GM23338 (cell line): ENCODE data around the gene KLHL22. TPM values are rescaled to one million over a fixed set of nuclear protein-coding genes. Genes with fewer than 3 reads are reported as not detected.
A peak's percentile ranks its signal among the peaks of the same experiment; 100 is the strongest.

Source experiments
- ATAC-seq: fragments of 200-7000 bp; cut with Tn5 transposase; 3 replicates; pipeline ENCODE4 v1.9.1; 2020
- DNase-seq: peaks from one replicate; pipeline ENCODE4 v3.0.0-alpha.2; 2015; ENCODE audit warnings: low spot score
- H2AFZ ChIP-seq: fragments of 200-600 bp; sonication (generic); 2 replicates; pipeline ENCODE4 v1.8.0; 2016; ENCODE audit warnings: antibody characterized with exemption, mild to moderate bottlenecking, moderate library complexity
- H3F3A ChIP-seq: fragments of 200-600 bp; sonication (generic); replicated peaks from 2 replicates; pipeline ENCODE4 v1.8.0; 2017; ENCODE audit warnings: antibody characterized with exemption, mixed run types, low read depth
- H3K27ac ChIP-seq: fragments of 200-600 bp; sonication (generic); 2 replicates; pipeline ENCODE4 v1.6.1; 2016; ENCODE audit warnings: low read depth
- H3K27me3 ChIP-seq: fragments of 200-600 bp; sonication (generic); 2 replicates; pipeline ENCODE4 v1.8.0; 2016; ENCODE audit warnings: mild to moderate bottlenecking, mixed run types, moderate library complexity; ENCODE audit not compliant: insufficient read depth
- H3K36me3 ChIP-seq: fragments of 200-600 bp; sonication (generic); 2 replicates; pipeline ENCODE4 v1.8.0; 2016; ENCODE audit warnings: mild to moderate bottlenecking; ENCODE audit not compliant: insufficient read depth
- H3K4me1 ChIP-seq: fragments of 200-600 bp; sonication (generic); 2 replicates; pipeline ENCODE4 v1.8.0; 2016; ENCODE audit warnings: mild to moderate bottlenecking, moderate library complexity; ENCODE audit not compliant: insufficient read depth
- H3K4me2 ChIP-seq: fragments of 200-600 bp; sonication (generic); 2 replicates; pipeline ENCODE4 v1.7.1; 2017; ENCODE audit warnings: mixed run types
- H3K4me3 ChIP-seq: fragments of 200-600 bp; sonication (generic); 2 replicates; pipeline ENCODE4 v1.6.1; 2016; ENCODE audit warnings: mixed run types
- H3K79me2 ChIP-seq: fragments of 200-600 bp; sonication (generic); replicated peaks from 2 replicates; pipeline ENCODE4 v1.8.0; 2017; ENCODE audit warnings: mild to moderate bottlenecking; ENCODE audit not compliant: insufficient read depth
- H3K9me2 ChIP-seq: fragments of 200-600 bp; sonication (generic); 2 replicates; pipeline ENCODE4 v1.8.0; 2017; ENCODE audit not compliant: insufficient read depth
- H4K20me1 ChIP-seq: fragments of 200-600 bp; sonication (generic); replicated peaks from 2 replicates; pipeline ENCODE4 v1.8.0; 2017; ENCODE audit warnings: mild to moderate bottlenecking; ENCODE audit not compliant: insufficient read depth
- H3K27ac Mint-ChIP-seq: 2 replicates; pipeline ENCODE4 v1.8.0; 2020; ENCODE audit warnings: inconsistent platforms, mild to moderate bottlenecking, moderate library complexity, mixed read lengths
- H3K27me3 Mint-ChIP-seq: 3 replicates; pipeline ENCODE4 v1.8.0; 2022; ENCODE audit warnings: low read depth, mild to moderate bottlenecking, moderate library complexity, mixed read lengths, inconsistent platforms; ENCODE audit not compliant: insufficient read depth, poor library complexity
- H3K36me3 Mint-ChIP-seq: 3 replicates; pipeline ENCODE4 v1.8.0; 2021; ENCODE audit warnings: low read depth, mild to moderate bottlenecking, inconsistent platforms, moderate library complexity, mixed read lengths
- H3K4me1 Mint-ChIP-seq: 3 replicates; pipeline ENCODE4 v1.8.0; 2020; ENCODE audit warnings: mild to moderate bottlenecking, inconsistent platforms, mixed read lengths
- H3K4me3 Mint-ChIP-seq: 3 replicates; pipeline ENCODE4 v1.8.0; 2021; ENCODE audit warnings: moderate library complexity, mild to moderate bottlenecking, inconsistent platforms, mixed read lengths
- H3K9me3 Mint-ChIP-seq: 3 replicates; pipeline ENCODE4 v1.8.0; 2020; ENCODE audit warnings: moderate library complexity, mild to moderate bottlenecking, inconsistent platforms, mixed read lengths
- CREB1 ChIP-seq: fragments of 250-450 bp; sonication (Bioruptor Pico); IDR thresholded peaks from 2 replicates; pipeline ENCODE4 v1.5.0; 2020; ENCODE audit warnings: low read depth, mild to moderate bottlenecking, moderate library complexity
- EZH2 ChIP-seq: fragments of 200-600 bp; sonication (generic); IDR thresholded peaks from one replicate; pipeline ENCODE4 v1.8.0; 2017; ENCODE audit warnings: antibody characterized with exemption, mild to moderate bottlenecking, low read depth; ENCODE audit not compliant: unreplicated experiment
- JUNB ChIP-seq: IDR thresholded peaks from one replicate; pipeline ENCODE4 v1.6.1; 2016; ENCODE audit warnings: antibody characterized with exemption; ENCODE audit not compliant: unreplicated experiment
- NANOG ChIP-seq: IDR thresholded peaks from 2 replicates; pipeline ENCODE4 v1.6.1; 2016; ENCODE audit warnings: antibody characterized with exemption, borderline replicate concordance
- STAT1 ChIP-seq: IDR thresholded peaks from one replicate; pipeline ENCODE4 v1.6.1; 2016; ENCODE audit warnings: antibody characterized with exemption; ENCODE audit not compliant: unreplicated experiment
- ZNF331 ChIP-seq: fragments of 250-450 bp; sonication (Bioruptor Pico); IDR thresholded peaks from 2 replicates; pipeline ENCODE4 v1.5.0; 2020; ENCODE audit warnings: low read depth, mild to moderate bottlenecking, moderate library complexity
- polyA plus RNA-seq: library from polyadenylated mRNA; unstranded; fragments of >200 nt; fragmentation: Nextera tagmentation; extraction: Ambion mirVana; gene quantifications from 2 replicates; pipeline ENCODE4 v1.2.1, GENCODE V29; 2016
- total RNA-seq: library from RNA; depleted of rRNA; stranded (reverse); fragments of >200 nt; shearing (Covaris generic); gene quantifications from 2 replicates; pipeline ENCODE4 v1.2.3, GENCODE V29; 2014
- TF ChIP-seq, protein P1 (sequence below): fragments of 250-450 bp; sonication (Bioruptor Pico); IDR thresholded peaks from 2 replicates; pipeline ENCODE4 v1.5.0; 2020; ENCODE audit warnings: mild to moderate bottlenecking, moderate library complexity
- TF ChIP-seq, protein P2 (sequence below): IDR thresholded peaks from one replicate; pipeline ENCODE4 v1.6.1; 2018; ENCODE audit warnings: antibody characterized with exemption; ENCODE audit not compliant: unreplicated experiment

The KLHL22 gene
- total and polyA plus RNA-seq, 2 experiments from 2014 or later, result 2.4 to 16.0 TPM

DNA sequence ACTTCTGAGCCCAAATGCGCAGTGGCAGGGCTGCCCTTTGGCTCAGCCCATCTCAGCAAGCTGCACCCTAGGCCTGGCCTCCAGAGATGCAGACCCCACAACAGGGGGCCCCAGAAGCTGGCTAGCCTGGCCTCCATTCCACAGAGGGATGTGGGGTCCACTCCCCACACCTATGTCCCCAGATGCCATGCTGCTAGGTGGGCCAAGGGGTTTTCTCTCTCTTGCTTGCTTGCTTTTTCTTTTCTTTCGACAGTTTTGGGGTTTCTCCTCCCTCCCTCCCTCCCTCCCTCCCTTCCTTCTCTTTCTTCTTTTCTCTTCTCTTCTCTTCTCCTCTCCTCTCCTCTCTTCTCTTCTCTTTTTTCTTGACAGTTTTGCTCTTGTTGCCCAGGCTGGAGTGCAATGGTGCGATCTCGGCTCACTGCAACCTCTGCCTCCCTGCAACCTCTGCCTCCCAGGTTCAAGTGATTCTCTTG, 67.6 kb downstream of the KLHL22 start:
- peaks cover 87% of the 10 kb centered on the region for H3K27me3 ChIP-seq

DNA sequence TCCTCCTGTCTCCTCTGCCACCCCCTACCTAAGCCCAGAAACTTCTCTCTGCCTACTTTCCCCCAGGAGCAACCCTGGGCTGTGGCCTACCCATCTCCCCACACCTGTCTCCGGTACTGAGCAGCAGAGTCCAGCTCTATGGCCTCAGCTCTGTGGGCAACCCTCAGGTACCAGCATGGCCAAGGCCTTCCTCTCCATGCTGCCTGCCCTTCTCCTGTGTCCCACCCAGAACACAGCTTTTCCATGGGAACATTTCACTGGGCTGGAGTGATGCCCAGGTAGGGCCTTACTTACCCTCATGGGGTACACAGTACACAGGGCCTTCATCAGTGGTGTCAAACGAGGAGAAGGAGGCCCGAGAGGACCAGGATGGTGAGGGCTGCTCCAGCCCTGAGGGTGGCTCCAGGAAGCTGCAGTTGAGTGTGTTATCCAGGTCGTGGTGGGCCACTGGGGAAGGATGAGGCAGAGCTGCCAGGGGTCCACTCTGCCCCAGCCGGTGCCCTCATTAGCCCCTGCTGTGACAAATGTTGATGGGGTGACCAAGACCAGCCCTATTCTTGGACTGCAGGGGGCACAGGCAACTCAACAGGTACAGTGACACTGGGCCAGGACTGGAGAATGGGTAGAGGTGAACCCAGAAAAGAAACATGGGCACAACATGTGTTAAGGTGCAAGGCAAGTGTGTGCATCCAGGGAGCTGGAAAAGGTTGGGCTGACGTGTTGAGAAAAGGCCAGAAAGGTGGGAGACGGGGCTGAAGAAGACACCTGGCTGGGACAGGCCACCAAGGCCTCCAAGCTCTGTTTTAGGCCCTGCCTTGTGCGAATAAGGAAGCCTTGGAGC, 68.3 kb downstream of the KLHL22 start:
- Histone ChIP-seq H3K79me2 (no peaks in the 10 kb centered on the region), H3K36me3 (no peaks in the 10 kb centered on the region), H3K9me2 (no peaks in the 10 kb centered on the region), H3K27me3 (peaks cover 80% of the 10 kb centered on the region), H4K20me1 (0 out of 2 replicates have a peak, but pooled peaks cover 6% of the 10 kb centered on the region), H3F3A (0 out of 2 replicates have a peak, but pooled peaks cover 5% of the 10 kb centered on the region), H3K4me1 (peaks cover 4% of the 10 kb centered on the region; the same call in 1 of the 2 replicates), H3K4me3 (no peak overlapping the region), H3K4me2 (no peak overlapping the region), H2AFZ (no peak overlapping the region), H3K27ac (no peak overlapping the region)
- no peak overlapping the region for H3K4me3 Mint-ChIP-seq
- TF ChIP-seq NANOG, result no peak
- TF ChIP-seq, protein P1, sequence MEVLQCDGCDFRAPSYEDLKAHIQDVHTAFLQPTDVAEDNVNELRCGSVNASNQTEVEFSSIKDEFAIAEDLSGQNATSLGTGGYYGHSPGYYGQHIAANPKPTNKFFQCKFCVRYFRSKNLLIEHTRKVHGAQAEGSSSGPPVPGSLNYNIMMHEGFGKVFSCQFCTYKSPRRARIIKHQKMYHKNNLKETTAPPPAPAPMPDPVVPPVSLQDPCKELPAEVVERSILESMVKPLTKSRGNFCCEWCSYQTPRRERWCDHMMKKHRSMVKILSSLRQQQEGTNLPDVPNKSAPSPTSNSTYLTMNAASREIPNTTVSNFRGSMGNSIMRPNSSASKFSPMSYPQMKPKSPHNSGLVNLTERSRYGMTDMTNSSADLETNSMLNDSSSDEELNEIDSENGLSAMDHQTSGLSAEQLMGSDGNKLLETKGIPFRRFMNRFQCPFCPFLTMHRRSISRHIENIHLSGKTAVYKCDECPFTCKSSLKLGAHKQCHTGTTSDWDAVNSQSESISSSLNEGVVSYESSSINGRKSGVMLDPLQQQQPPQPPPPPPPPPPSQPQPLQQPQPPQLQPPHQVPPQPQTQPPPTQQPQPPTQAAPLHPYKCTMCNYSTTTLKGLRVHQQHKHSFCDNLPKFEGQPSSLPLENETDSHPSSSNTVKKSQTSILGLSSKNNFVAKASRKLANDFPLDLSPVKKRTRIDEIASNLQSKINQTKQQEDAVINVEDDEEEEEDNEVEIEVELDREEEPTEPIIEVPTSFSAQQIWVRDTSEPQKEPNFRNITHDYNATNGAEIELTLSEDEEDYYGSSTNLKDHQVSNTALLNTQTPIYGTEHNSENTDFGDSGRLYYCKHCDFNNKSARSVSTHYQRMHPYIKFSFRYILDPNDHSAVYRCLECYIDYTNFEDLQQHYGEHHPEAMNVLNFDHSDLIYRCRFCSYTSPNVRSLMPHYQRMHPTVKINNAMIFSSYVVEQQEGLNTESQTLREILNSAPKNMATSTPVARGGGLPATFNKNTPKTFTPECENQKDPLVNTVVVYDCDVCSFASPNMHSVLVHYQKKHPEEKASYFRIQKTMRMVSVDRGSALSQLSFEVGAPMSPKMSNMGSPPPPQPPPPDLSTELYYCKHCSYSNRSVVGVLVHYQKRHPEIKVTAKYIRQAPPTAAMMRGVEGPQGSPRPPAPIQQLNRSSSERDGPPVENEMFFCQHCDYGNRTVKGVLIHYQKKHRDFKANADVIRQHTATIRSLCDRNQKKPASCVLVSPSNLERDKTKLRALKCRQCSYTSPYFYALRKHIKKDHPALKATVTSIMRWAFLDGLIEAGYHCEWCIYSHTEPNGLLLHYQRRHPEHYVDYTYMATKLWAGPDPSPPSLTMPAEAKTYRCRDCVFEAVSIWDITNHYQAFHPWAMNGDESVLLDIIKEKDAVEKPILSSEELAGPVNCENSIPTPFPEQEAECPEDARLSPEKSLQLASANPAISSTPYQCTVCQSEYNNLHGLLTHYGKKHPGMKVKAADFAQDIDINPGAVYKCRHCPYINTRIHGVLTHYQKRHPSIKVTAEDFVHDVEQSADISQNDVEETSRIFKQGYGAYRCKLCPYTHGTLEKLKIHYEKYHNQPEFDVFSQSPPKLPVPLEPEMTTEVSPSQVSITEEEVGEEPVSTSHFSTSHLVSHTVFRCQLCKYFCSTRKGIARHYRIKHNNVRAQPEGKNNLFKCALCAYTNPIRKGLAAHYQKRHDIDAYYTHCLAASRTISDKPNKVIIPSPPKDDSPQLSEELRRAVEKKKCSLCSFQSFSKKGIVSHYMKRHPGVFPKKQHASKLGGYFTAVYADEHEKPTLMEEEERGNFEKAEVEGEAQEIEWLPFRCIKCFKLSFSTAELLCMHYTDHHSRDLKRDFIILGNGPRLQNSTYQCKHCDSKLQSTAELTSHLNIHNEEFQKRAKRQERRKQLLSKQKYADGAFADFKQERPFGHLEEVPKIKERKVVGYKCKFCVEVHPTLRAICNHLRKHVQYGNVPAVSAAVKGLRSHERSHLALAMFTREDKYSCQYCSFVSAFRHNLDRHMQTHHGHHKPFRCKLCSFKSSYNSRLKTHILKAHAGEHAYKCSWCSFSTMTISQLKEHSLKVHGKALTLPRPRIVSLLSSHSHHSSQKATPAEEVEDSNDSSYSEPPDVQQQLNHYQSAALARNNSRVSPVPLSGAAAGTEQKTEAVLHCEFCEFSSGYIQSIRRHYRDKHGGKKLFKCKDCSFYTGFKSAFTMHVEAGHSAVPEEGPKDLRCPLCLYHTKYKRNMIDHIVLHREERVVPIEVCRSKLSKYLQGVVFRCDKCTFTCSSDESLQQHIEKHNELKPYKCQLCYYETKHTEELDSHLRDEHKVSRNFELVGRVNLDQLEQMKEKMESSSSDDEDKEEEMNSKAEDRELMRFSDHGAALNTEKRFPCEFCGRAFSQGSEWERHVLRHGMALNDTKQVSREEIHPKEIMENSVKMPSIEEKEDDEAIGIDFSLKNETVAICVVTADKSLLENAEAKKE (CRISPR knock-in tag), result no peak
- no peak for TF ChIP-seq STAT1
- no peak for TF ChIP-seq CREB1 (CRISPR knock-in tag)
- TF ChIP-seq EZH2, result peak; percentile 13
- no peak for TF ChIP-seq ZNF331 (CRISPR knock-in tag)
- no peak for TF ChIP-seq JUNB
- H3K36me3 Mint-ChIP-seq, result peaks cover 4% of the 10 kb centered on the region
- H3K9me3 Mint-ChIP-seq, result no peaks in the 10 kb centered on the region; the same call in 1 of the 3 replicates
- peaks cover 7% of the 10 kb centered on the region for H3K4me1 Mint-ChIP-seq
- H3K27ac Mint-ChIP-seq, result no peak overlapping the region
- DNase-seq, result no peak
- no peak for ATAC-seq
- H3K27me3 Mint-ChIP-seq, result peaks cover 77% of the 10 kb centered on the region

More for the DNA sequence above, 67.6 kb downstream of the KLHL22 start:
- H3K4me1 ChIP-seq, result peaks cover 4% of the 10 kb centered on the region; the same call in 1 of the 2 replicates
- H3K4me3 Mint-ChIP-seq, result no peak overlapping the region; the same call in 2 of the 3 replicates
- 0 out of 2 replicates have a peak, but pooled peaks cover 10% of the 10 kb centered on the region for H3F3A ChIP-seq
- peaks cover 7% of the 10 kb centered on the region for H3K4me1 Mint-ChIP-seq
- H3K27me3 Mint-ChIP-seq, result peaks cover 84% of the 10 kb centered on the region
- H2AFZ ChIP-seq, result no peak overlapping the region
- H4K20me1 ChIP-seq, result peaks cover 6% of the 10 kb centered on the region; the same call in 1 of the 2 replicates
- no peak overlapping the region for H3K4me2 ChIP-seq
- ATAC-seq, result no peak
- H3K36me3 Mint-ChIP-seq, result peaks cover 4% of the 10 kb centered on the region
- H3K27ac ChIP-seq, result no peak overlapping the region
- DNase-seq, result no peak
- no peaks in the 10 kb centered on the region; the same call in 1 of the 3 replicates for H3K9me3 Mint-ChIP-seq
- no peaks in the 10 kb centered on the region for H3K36me3 ChIP-seq
- no peaks in the 10 kb centered on the region for H3K79me2 ChIP-seq
- H3K4me3 ChIP-seq, result no peak overlapping the region
- TF ChIP-seq, protein P2, sequence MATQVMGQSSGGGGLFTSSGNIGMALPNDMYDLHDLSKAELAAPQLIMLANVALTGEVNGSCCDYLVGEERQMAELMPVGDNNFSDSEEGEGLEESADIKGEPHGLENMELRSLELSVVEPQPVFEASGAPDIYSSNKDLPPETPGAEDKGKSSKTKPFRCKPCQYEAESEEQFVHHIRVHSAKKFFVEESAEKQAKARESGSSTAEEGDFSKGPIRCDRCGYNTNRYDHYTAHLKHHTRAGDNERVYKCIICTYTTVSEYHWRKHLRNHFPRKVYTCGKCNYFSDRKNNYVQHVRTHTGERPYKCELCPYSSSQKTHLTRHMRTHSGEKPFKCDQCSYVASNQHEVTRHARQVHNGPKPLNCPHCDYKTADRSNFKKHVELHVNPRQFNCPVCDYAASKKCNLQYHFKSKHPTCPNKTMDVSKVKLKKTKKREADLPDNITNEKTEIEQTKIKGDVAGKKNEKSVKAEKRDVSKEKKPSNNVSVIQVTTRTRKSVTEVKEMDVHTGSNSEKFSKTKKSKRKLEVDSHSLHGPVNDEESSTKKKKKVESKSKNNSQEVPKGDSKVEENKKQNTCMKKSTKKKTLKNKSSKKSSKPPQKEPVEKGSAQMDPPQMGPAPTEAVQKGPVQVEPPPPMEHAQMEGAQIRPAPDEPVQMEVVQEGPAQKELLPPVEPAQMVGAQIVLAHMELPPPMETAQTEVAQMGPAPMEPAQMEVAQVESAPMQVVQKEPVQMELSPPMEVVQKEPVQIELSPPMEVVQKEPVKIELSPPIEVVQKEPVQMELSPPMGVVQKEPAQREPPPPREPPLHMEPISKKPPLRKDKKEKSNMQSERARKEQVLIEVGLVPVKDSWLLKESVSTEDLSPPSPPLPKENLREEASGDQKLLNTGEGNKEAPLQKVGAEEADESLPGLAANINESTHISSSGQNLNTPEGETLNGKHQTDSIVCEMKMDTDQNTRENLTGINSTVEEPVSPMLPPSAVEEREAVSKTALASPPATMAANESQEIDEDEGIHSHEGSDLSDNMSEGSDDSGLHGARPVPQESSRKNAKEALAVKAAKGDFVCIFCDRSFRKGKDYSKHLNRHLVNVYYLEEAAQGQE, result no peak
- no peak overlapping the region for H3K27ac Mint-ChIP-seq
- no peaks in the 10 kb centered on the region for H3K9me2 ChIP-seq
